C1 segment of cervical spinal cord (tissue), 14 donors: ENCODE results near the gene ZNF343.
"Not testable (repeated sequence)": the region's sequence is repeated elsewhere in the genome, so short reads cannot be mapped to it uniquely, and the experiment has no call there.

ENCODE experiments used
- DNase-seq, 14 donors: peaks; one replicate each; lab custom pipeline; 2025; lab: John Stamatoyannopoulos, UW

Gene ZNF343

GRCh38 chr20:2521369-2522305 lies 12.9 kb upstream of the ZNF343 start:
- peak in 1 of 14 donors; percentile 16 for DNase-seq

- DNase-seq = no peak
These were observed 11.9 kb upstream of the ZNF343 start for GRCh38 chr20:2520617-2521016.

- no peak for DNase-seq
These were observed 10.5 kb upstream of the ZNF343 start for GRCh38 chr20:2519115-2519809.

GRCh38 chr20:2518558-2518957 lies 9.8 kb upstream of the ZNF343 start:
- no peak for DNase-seq

- no peak for DNase-seq
These were observed 9.4 kb upstream of the ZNF343 start for GRCh38 chr20:2518096-2518495.

GRCh38 chr20:2516399-2516798 lies 7.7 kb upstream of the ZNF343 start:
- DNase-seq = no peak

- DNase-seq = no peak
These were observed 6.5 kb upstream of the ZNF343 start for GRCh38 chr20:2515203-2515602.

GRCh38 chr20:2509794-2510193 lies 1.1 kb upstream of the ZNF343 start:
- no peak for DNase-seq

- DNase-seq = no peak
These were observed 710 bp upstream of the ZNF343 start for GRCh38 chr20:2509468-2509781.

- DNase-seq = peak in 1 of 14 donors; percentile 49
These were observed 662 bp downstream of the ZNF343 start for GRCh38 chr20:2507875-2508630.

- DNase-seq = no peak
These were observed 1.3 kb downstream of the ZNF343 start for GRCh38 chr20:2507464-2507863.

- not testable (repeated sequence) for DNase-seq
These were observed 2.3 kb downstream of the ZNF343 start for GRCh38 chr20:2506426-2506825.

- not testable (repeated sequence) for DNase-seq
These were observed 3.9 kb downstream of the ZNF343 start for GRCh38 chr20:2504803-2505202.

GRCh38 chr20:2502808-2503384 lies 5.8 kb downstream of the ZNF343 start:
- not testable (repeated sequence) for DNase-seq

- DNase-seq = no peak
These were observed 23.1 kb downstream of the ZNF343 start for GRCh38 chr20:2485661-2486060.

GRCh38 chr20:2485080-2485479 lies 23.6 kb downstream of the ZNF343 start:
- DNase-seq = no peak

GRCh38 chr20:2483504-2483903 lies 25.2 kb downstream of the ZNF343 start:
- no peak for DNase-seq

- DNase-seq = no peak
These were observed 28.3 kb downstream of the ZNF343 start for GRCh38 chr20:2480381-2480780.

GRCh38 chr20:2476742-2477615 lies 31.7 kb downstream of the ZNF343 start:
- no peak for DNase-seq

GRCh38 chr20:2475850-2476741 lies 32.6 kb downstream of the ZNF343 start:
- no peak for DNase-seq
